Neuronal stem cell (in vitro differentiated cells): ENCODE data around the gene CAND2.

Experiments used
- DNase-seq: peaks from one replicate; pipeline ENCODE4 v3.0.0-alpha.2; 2013; ENCODE audit warnings: low spot score
- H2AFZ ChIP-seq: one replicate; pipeline ENCODE4 v1.6.1; 2013; ENCODE audit warnings: mild to moderate bottlenecking, low read length, inconsistent platforms
- H2AK5ac ChIP-seq: 2 replicates; pipeline ENCODE4 v1.6.1; 2013; ENCODE audit warnings: low read depth, mild to moderate bottlenecking, inconsistent platforms, low read length, moderate library complexity, mixed read lengths
- H2BK120ac ChIP-seq: 2 replicates; pipeline ENCODE4 v1.6.1; 2013; ENCODE audit warnings: low read depth, mild to moderate bottlenecking, inconsistent platforms, low read length, moderate library complexity, mixed read lengths
- H2BK12ac ChIP-seq: one replicate; pipeline ENCODE4 v1.6.1; 2013; ENCODE audit warnings: low read length, inconsistent platforms
- H2BK15ac ChIP-seq: 2 replicates; pipeline ENCODE4 v1.6.1; 2013; ENCODE audit warnings: mild to moderate bottlenecking, low read length, inconsistent platforms, mixed read lengths
- H2BK5ac ChIP-seq: one replicate; pipeline ENCODE4 v1.6.1; 2013; ENCODE audit warnings: inconsistent platforms, mild to moderate bottlenecking, low read length, moderate library complexity
- H3K14ac ChIP-seq: one replicate; pipeline ENCODE4 v1.6.1; 2013; ENCODE audit warnings: low read length, inconsistent platforms
- H3K18ac ChIP-seq: 2 replicates; pipeline ENCODE4 v1.6.1; 2013; ENCODE audit warnings: low read length, inconsistent platforms
- H3K23ac ChIP-seq: 2 replicates; pipeline ENCODE4 v1.6.1; 2013; ENCODE audit warnings: low read depth, mild to moderate bottlenecking, mixed read lengths, low read length, inconsistent platforms; ENCODE audit not compliant: poor library complexity
- H3K27ac ChIP-seq: replicated peaks from 3 replicates; pipeline ENCODE4 v1.5.1; 2013; ENCODE audit warnings: low read length, inconsistent platforms
- H3K27me3 ChIP-seq, 3 experiments: 2 replicates each; pipeline ENCODE4 v1.6.1; 2013; ENCODE audit warnings: low read length in 3 of 3, mild to moderate bottlenecking in 2 of 3, inconsistent platforms in 1 of 3, low read depth in 1 of 3, mixed read lengths in 1 of 3, moderate library complexity in 1 of 3; ENCODE audit not compliant: control insufficient read depth in 3 of 3, insufficient read depth in 3 of 3
- H3K36me3 ChIP-seq, 2 donors: replicated peaks in 1 of 2; 2 replicates each; pipeline ENCODE4 v1.6.1; 2013; ENCODE audit warnings: low read length in 2 of 2; ENCODE audit not compliant: control insufficient read depth in 2 of 2, insufficient read depth in 2 of 2
- H3K4ac ChIP-seq: 2 replicates; pipeline ENCODE4 v1.6.1; 2013; ENCODE audit warnings: inconsistent platforms, mild to moderate bottlenecking, low read length, moderate library complexity
- H3K4me1 ChIP-seq, 2 donors: 1 replicate in 1 of 2; 2 replicates in 1 of 2; pipeline ENCODE4 v1.6.1; 2013; ENCODE audit warnings: low read length in 2 of 2, low read depth in 1 of 2; ENCODE audit not compliant: control insufficient read depth in 2 of 2, insufficient read depth in 1 of 2
- H3K4me2 ChIP-seq: one replicate; pipeline ENCODE4 v1.6.1; 2013; ENCODE audit warnings: mild to moderate bottlenecking, low read length, inconsistent platforms; ENCODE audit not compliant: insufficient read depth, poor library complexity, severe bottlenecking
- H3K4me3 ChIP-seq, 2 donors: 2 replicates each; pipeline ENCODE4 v1.5.1; 2013; ENCODE audit warnings: low read length in 2 of 2, mild to moderate bottlenecking in 2 of 2, inconsistent platforms in 1 of 2, moderate library complexity in 1 of 2
- H3K79me1 ChIP-seq: one replicate; pipeline ENCODE4 v1.6.1; 2013; ENCODE audit warnings: low read depth, mild to moderate bottlenecking, inconsistent platforms, low read length, moderate library complexity
- H3K9ac ChIP-seq: one replicate; pipeline ENCODE4 v1.6.1; 2013; ENCODE audit warnings: mild to moderate bottlenecking, low read depth, low read length, inconsistent platforms; ENCODE audit not compliant: poor library complexity
- H3K9me3 ChIP-seq, 2 donors: replicated peaks in 1 of 2; 2 replicates each; pipeline versions ENCODE3 to v1.6.1; 2013; ENCODE audit warnings: low read length in 2 of 2, mild to moderate bottlenecking in 2 of 2, inconsistent platforms in 1 of 2, low read depth in 1 of 2, mixed read lengths in 1 of 2, moderate library complexity in 1 of 2; ENCODE audit not compliant: control insufficient read depth in 2 of 2, insufficient read depth in 1 of 2
- H4K8ac ChIP-seq: one replicate; pipeline ENCODE4 v1.6.1; 2013; ENCODE audit warnings: low read depth, mild to moderate bottlenecking, inconsistent platforms, low read length, moderate library complexity
- H4K91ac ChIP-seq: one replicate; pipeline ENCODE4 v1.6.1; 2013; ENCODE audit warnings: low read length, low read depth, mild to moderate bottlenecking, inconsistent platforms; ENCODE audit not compliant: poor library complexity
- WGBS, 2 donors: extraction: QIAGEN DNeasy Blood & Tissue Kit; methylation state at CpG; one replicate each; pipeline ENCODE4 v1.1.7; 2013; ENCODE audit warnings: missing lambda C conversion rate in 2 of 2, mixed read lengths in 1 of 2; ENCODE audit not compliant: insufficient read length in 2 of 2, insufficient replicate concordance in 1 of 2; ENCODE audit errors: extremely low coverage in 2 of 2; 5-methylcytosine and 5-hydroxymethylcytosine counted together

CAND2 gene

DNA sequence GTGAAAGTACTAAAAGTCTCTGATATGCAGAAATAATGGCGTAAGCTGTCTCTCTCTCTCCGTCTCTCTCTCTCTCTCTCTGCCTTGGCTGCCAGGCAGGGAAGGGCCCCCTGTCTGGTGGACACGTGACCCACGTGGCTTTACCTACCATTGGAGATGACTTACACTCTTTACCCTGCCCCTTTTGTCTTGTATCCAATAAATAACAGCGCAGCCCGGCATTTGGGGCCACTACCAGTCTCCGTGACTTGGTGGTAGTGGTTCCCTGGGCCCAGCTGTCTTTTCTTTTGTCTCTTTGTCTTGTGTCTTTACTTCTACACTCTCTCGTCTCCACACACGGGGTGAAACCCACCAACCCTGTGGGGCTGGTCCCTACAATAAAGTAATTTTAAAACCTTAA is 25.2 kb upstream of the CAND2 start:
- DNase-seq = no peak
- Histone ChIP-seq H2BK12ac (no peak overlapping the region), H3K23ac (no peak overlapping the region), H3K9me3 (no peaks in the 10 kb centered on the region), H3K9ac (no peak overlapping the region), H3K4me3 (no peak overlapping the region), H3K4me1 (no peaks in the 10 kb centered on the region), H4K91ac (no peak overlapping the region), H4K8ac (no peak overlapping the region), H2BK5ac (no peak overlapping the region), H3K36me3 (no peaks in the 10 kb centered on the region), H3K27me3 (peaks cover 0 to 6% (median 0%) of the 10 kb centered on the region in 3 experiments), H3K27ac (no peak overlapping the region), H3K79me1 (no peaks in the 10 kb centered on the region), H2BK120ac (no peak overlapping the region), H2AFZ (no peak overlapping the region), H3K14ac (no peak overlapping the region), H2BK15ac (no peak overlapping the region), H3K18ac (no peak overlapping the region), H3K4ac (no peak overlapping the region), H3K4me2 (no peak overlapping the region), H2AK5ac (no peak overlapping the region)
- no CpG with 5 or more reads among the region's 9 CpGs for WGBS, 2 donors

DNA sequence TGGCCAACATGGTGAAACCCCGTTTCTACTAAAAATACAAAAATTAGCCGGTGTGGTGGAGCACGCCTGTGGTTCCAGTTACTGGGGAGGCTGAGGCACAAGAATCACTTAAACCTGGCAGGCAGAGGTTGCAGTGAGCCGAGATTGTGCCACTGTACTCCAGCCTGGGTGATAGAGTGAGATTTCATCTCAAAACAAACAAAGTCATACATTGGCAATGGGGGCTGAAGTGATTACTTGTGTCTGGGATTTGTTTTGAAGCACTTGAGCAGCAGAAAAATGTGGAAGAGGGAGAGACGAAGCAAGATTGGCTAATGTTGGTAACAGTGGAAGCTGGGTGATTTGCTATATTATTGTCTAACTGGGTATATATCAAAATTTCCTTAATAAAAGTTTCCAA is 24.0 kb upstream of the CAND2 start:
- no peak overlapping the region for H2BK15ac ChIP-seq
- H3K9me3 ChIP-seq = no peaks in the 10 kb centered on the region
- DNase-seq = no peak
- no peak overlapping the region for H3K23ac ChIP-seq
- H3K36me3 ChIP-seq = no peaks in the 10 kb centered on the region
- no peak overlapping the region for H3K4ac ChIP-seq
- H3K79me1 ChIP-seq = no peaks in the 10 kb centered on the region
- no peak overlapping the region for H3K4me3 ChIP-seq
- H3K27me3 ChIP-seq = no peaks in the 10 kb centered on the region
- H3K4me1 ChIP-seq = no peaks in the 10 kb centered on the region
- no peak overlapping the region for H2BK5ac ChIP-seq
- no peak overlapping the region for H3K4me2 ChIP-seq
- H3K9ac ChIP-seq = no peak overlapping the region
- H2AK5ac ChIP-seq = no peak overlapping the region
- H4K91ac ChIP-seq = no peak overlapping the region
- H2AFZ ChIP-seq = no peak overlapping the region
- no CpG with 5 or more reads among the region's 5 CpGs for WGBS, 2 donors
- no peak overlapping the region for H2BK120ac ChIP-seq
- H3K14ac ChIP-seq = no peak overlapping the region
- no peak overlapping the region for H3K27ac ChIP-seq
- H3K18ac ChIP-seq = no peak overlapping the region
- no peak overlapping the region for H4K8ac ChIP-seq
- H2BK12ac ChIP-seq = no peak overlapping the region

DNA sequence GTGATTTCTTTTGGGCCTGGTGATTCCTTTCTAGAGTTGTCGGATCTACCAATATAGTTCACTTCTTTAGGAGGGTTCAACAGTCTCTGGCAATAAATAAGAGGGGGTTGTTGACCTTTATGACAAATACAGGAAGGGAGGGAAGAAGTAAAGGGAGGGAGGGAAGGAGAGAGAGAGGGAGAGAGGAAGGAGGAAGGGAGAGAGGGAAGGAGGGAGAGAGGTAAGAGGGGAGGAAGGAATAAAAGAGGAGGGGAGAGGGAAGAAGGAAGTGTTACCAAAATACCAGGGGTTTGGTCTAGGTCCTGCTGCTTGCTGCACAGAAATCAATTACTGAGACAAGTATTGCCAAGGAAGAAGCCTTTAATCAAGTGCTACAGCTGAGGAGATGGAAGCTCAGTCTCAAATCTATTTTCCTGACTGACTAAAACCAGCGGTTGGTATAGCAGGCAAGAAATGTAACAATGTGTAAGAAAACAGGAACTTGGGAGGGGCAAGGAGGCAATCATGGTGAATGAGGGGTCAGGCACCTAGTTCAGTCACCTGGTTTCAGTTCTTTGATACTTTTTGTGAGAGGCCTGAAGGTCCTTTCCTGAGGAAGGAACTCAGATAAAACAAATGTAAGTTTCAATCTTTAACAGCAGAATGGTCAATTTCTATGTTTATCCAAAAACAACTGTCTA is 23.3 kb upstream of the CAND2 start:
- H3K4me2 ChIP-seq = no peak overlapping the region
- no peak overlapping the region for H3K27ac ChIP-seq
- H2BK120ac ChIP-seq = no peak overlapping the region
- no peaks in the 10 kb centered on the region for H3K4me1 ChIP-seq
- H3K14ac ChIP-seq = no peak overlapping the region
- no peak overlapping the region for H4K91ac ChIP-seq
- H2BK12ac ChIP-seq = no peak overlapping the region
- no peak for DNase-seq
- no peak overlapping the region for H2AFZ ChIP-seq
- H2BK15ac ChIP-seq = no peak overlapping the region
- H3K23ac ChIP-seq = no peak overlapping the region
- no peak overlapping the region for H3K18ac ChIP-seq
- no peaks in the 10 kb centered on the region for H3K27me3 ChIP-seq
- no peak overlapping the region for H2AK5ac ChIP-seq
- no peak overlapping the region for H4K8ac ChIP-seq
- no peak overlapping the region for H3K4ac ChIP-seq
- no CpG with 5 or more reads among the region's 2 CpGs for WGBS, 2 donors
- no peaks in the 10 kb centered on the region for H3K79me1 ChIP-seq
- H3K9me3 ChIP-seq = no peaks in the 10 kb centered on the region
- no peak overlapping the region for H2BK5ac ChIP-seq
- H3K36me3 ChIP-seq = no peaks in the 10 kb centered on the region
- H3K9ac ChIP-seq = no peak overlapping the region
- no peak overlapping the region for H3K4me3 ChIP-seq

DNA sequence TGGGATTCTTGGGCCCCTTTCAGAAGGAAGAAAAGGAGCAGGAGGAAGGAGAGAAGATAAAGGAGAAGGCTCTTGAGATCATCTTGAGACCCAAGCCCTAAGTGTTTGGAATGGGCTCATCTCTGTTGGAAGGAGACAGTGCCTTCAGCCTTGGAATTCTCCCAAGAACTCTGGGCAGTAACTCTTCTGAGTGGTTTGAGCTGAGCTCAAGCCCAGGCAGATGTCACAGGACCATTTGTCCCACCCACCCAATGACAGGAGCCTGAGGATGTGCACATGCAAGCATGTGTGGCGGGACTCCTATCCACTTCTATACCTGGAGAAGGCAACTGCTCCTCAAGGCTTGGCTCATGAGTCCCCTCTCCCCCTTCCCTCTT is 22.8 kb upstream of the CAND2 start:
- H3K4me2 ChIP-seq = no peak overlapping the region
- no peak overlapping the region for H3K14ac ChIP-seq
- H3K27ac ChIP-seq = no peak overlapping the region
- H3K36me3 ChIP-seq = no peaks in the 10 kb centered on the region
- H2BK12ac ChIP-seq = no peak overlapping the region
- no peaks in the 10 kb centered on the region for H3K4me1 ChIP-seq
- no peak overlapping the region for H3K9ac ChIP-seq
- DNase-seq = no peak
- no peaks in the 10 kb centered on the region for H3K9me3 ChIP-seq
- H4K8ac ChIP-seq = no peak overlapping the region
- no peak overlapping the region for H2BK15ac ChIP-seq
- no peak overlapping the region for H3K4ac ChIP-seq
- H3K4me3 ChIP-seq = no peak overlapping the region
- no peak overlapping the region for H3K23ac ChIP-seq
- no peaks in the 10 kb centered on the region for H3K79me1 ChIP-seq
- no peak overlapping the region for H4K91ac ChIP-seq
- no peak overlapping the region for H2BK5ac ChIP-seq
- no peak overlapping the region for H3K18ac ChIP-seq
- no peaks in the 10 kb centered on the region for H3K27me3 ChIP-seq
- H2AK5ac ChIP-seq = no peak overlapping the region
- no peak overlapping the region for H2BK120ac ChIP-seq
- no CpG with 5 or more reads among the region's 1 CpG for WGBS, 2 donors
- no peak overlapping the region for H2AFZ ChIP-seq
